CD14-positive monocyte (primary cell): ENCODE data around the gene NLK. TPM values are rescaled to one million over a fixed set of nuclear protein-coding genes. Genes with fewer than 3 reads are reported as not detected.

Source experiments
- DNase-seq, 3 donors: peaks; one replicate each; pipeline ENCODE4 v3.0.0-alpha.2; 2011 to 2022
- H2AFZ ChIP-seq: 2 replicates; pipeline ENCODE4 v1.6.0; 2012; ENCODE audit warnings: mild to moderate bottlenecking, low read depth, low read length, inconsistent platforms; ENCODE audit not compliant: insufficient read depth, poor library complexity, severe bottlenecking
- H3K27ac ChIP-seq, 2 donors: 1 replicate in 1 of 2; 2 replicates in 1 of 2; pipeline ENCODE4 v1.5.1; 2012 to 2013; ENCODE audit warnings: low read length in 2 of 2, control low read depth in 1 of 2, inconsistent platforms in 1 of 2, low read depth in 1 of 2, mild to moderate bottlenecking in 1 of 2
- H3K27me3 ChIP-seq, 2 donors: one replicate each; pipeline versions ENCODE4 v1.6.0 to v1.6.1; 2011 to 2013; ENCODE audit warnings: low read length in 2 of 2; ENCODE audit not compliant: control insufficient read depth in 2 of 2, insufficient read depth in 2 of 2
- H3K36me3 ChIP-seq, 2 donors: replicated peaks in 1 of 2; 1 replicate in 1 of 2; 2 replicates in 1 of 2; pipeline versions ENCODE4 v1.5.1 to v1.6.1; 2012 to 2013; ENCODE audit warnings: low read length in 2 of 2, control low read depth in 1 of 2, inconsistent platforms in 1 of 2, mild to moderate bottlenecking in 1 of 2; ENCODE audit not compliant: insufficient read depth in 2 of 2, control insufficient read depth in 1 of 2
- H3K4me1 ChIP-seq, 2 donors: 1 replicate in 1 of 2; 2 replicates in 1 of 2; pipeline versions ENCODE4 v1.5.1 to v1.6.1; 2012 to 2013; ENCODE audit warnings: low read length in 2 of 2, control low read depth in 1 of 2, inconsistent platforms in 1 of 2, mild to moderate bottlenecking in 1 of 2, moderate library complexity in 1 of 2; ENCODE audit not compliant: insufficient read depth in 2 of 2, control insufficient read depth in 1 of 2
- H3K4me2 ChIP-seq: replicated peaks from 2 replicates; pipeline ENCODE3; 2012; ENCODE audit warnings: low read length, moderate library complexity, mild to moderate bottlenecking; ENCODE audit not compliant: poor library complexity, severe bottlenecking; ENCODE audit errors: extremely low read depth
- H3K4me3 ChIP-seq, 3 experiments: fragments of 200-600 bp in 1 of 3; sonication (generic) in 1 of 3; replicated peaks in 1 of 3; 1 replicate in 2 of 3; 2 replicates in 1 of 3; pipeline ENCODE4 v1.5.1; 2011 to 2013; ENCODE audit warnings: low read length in 3 of 3, mild to moderate bottlenecking in 3 of 3, control low read depth in 2 of 3, low read depth in 2 of 3, inconsistent platforms in 1 of 3, moderate library complexity in 1 of 3
- H3K79me2 ChIP-seq: 2 replicates; pipeline ENCODE4 v1.6.0; 2012; ENCODE audit warnings: mild to moderate bottlenecking, control low read depth, inconsistent platforms, low read length, moderate library complexity; ENCODE audit not compliant: insufficient read depth
- H3K9ac ChIP-seq: 2 replicates; pipeline ENCODE4 v1.6.0; 2017; ENCODE audit warnings: low read length, mild to moderate bottlenecking; ENCODE audit not compliant: insufficient read depth, poor library complexity, severe bottlenecking
- H3K9me3 ChIP-seq, 2 donors: replicated peaks in 1 of 2; 1 replicate in 1 of 2; 2 replicates in 1 of 2; pipeline versions ENCODE4 v1.5.1 to v1.6.1; 2012 to 2013; ENCODE audit warnings: low read length in 2 of 2, control low read depth in 1 of 2; ENCODE audit not compliant: control insufficient read depth in 1 of 2, insufficient read depth in 1 of 2
- H4K20me1 ChIP-seq: 2 replicates; pipeline ENCODE4 v1.6.0; 2012; ENCODE audit warnings: mild to moderate bottlenecking, low read length, control low read depth, moderate library complexity; ENCODE audit not compliant: insufficient read depth
- H3K27ac Mint-ChIP-seq, 7 donors: one replicate each; pipeline ENCODE4 v1.8.0; 2020; ENCODE audit warnings: mild to moderate bottlenecking in 7 of 7, mixed read lengths in 7 of 7, moderate library complexity in 6 of 7, inconsistent platforms in 2 of 7
- H3K27me3 Mint-ChIP-seq, 3 donors: one replicate each; pipeline ENCODE4 v1.8.0; 2021 to 2022; ENCODE audit warnings: low read depth in 3 of 3, mild to moderate bottlenecking in 3 of 3, mixed read lengths in 3 of 3, moderate library complexity in 3 of 3, inconsistent platforms in 1 of 3
- H3K36me3 Mint-ChIP-seq, 2 donors: one replicate each; pipeline ENCODE4 v1.8.0; 2020; ENCODE audit warnings: mixed read lengths in 2 of 2, inconsistent platforms in 1 of 2, mild to moderate bottlenecking in 1 of 2
- H3K4me1 Mint-ChIP-seq: one replicate; pipeline ENCODE4 v1.8.0; 2020; ENCODE audit warnings: mild to moderate bottlenecking, mixed read lengths
- H3K4me3 Mint-ChIP-seq, 2 donors: one replicate each; pipeline ENCODE4 v1.8.0; 2020; ENCODE audit warnings: mild to moderate bottlenecking in 2 of 2, mixed read lengths in 2 of 2, moderate library complexity in 1 of 2
- H3K9me3 Mint-ChIP-seq, 7 donors: one replicate each; pipeline ENCODE4 v1.8.0; 2020 to 2022; ENCODE audit warnings: mixed read lengths in 7 of 7, mild to moderate bottlenecking in 6 of 7, moderate library complexity in 6 of 7, inconsistent platforms in 2 of 7
- CTCF ChIP-seq: fragments of 200-600 bp; IDR thresholded peaks from one replicate; pipeline ENCODE4 v1.8.0; 2022; ENCODE audit warnings: antibody characterized with exemption, mild to moderate bottlenecking
- WGBS: methylation state at CpG from one replicate; pipeline ENCODE4 v1.1.5; 2013; ENCODE audit warnings: missing lambda C conversion rate; ENCODE audit not compliant: insufficient coverage; 5-methylcytosine and 5-hydroxymethylcytosine counted together
- intact Hi-C, 2 donors: fragments of 100-400 bp; cut with micrococcal nuclease; formaldehyde crosslinking; loops; one replicate each; pipeline versions ENCODE4 v1.15.0 to v1.15.1; 2023
- polyA plus RNA-seq, 3 donors: library from polyadenylated mRNA; depleted of rRNA in 1 of 3; unstranded in 2 of 3; stranded (reverse) in 1 of 3; fragments of 300-500 nt in 2 of 3; fragments of >200 nt in 1 of 3; fragmentation: Illumina TruSeq in 2 of 3; gene quantifications; 1 replicate in 2 of 3; 2 replicates in 1 of 3; pipeline ENCODE4 v1.2.3, GENCODE V29; 2012 to 2021

NLK gene
- polyA plus RNA-seq, 3 donors = 1.7 to 6.5 (median 2.0) TPM

GRCh38 chr17:28225271-28225670 lies 182.8 kb downstream of the NLK start:
- Histone ChIP-seq H3K27me3 (peaks cover 12 to 38% of the 10 kb centered on the region in 2 donors), H3K4me2 (no peak overlapping the region), H3K4me3 (no peak overlapping the region), H3K9me3 (no peaks in the 10 kb centered on the region), H4K20me1 (no peaks in the 10 kb centered on the region), H3K79me2 (no peaks in the 10 kb centered on the region), H3K36me3 (no peaks in the 10 kb centered on the region), H2AFZ (no peak overlapping the region), H3K4me1 (peaks cover 13 to 14% of the 10 kb centered on the region in 2 donors), H3K9ac (no peak overlapping the region), H3K27ac (no peak overlapping the region)
- peaks cover 5 to 6% of the 10 kb centered on the region in 2 donors for H3K36me3 Mint-ChIP-seq
- H3K27me3 Mint-ChIP-seq = peaks cover 36 to 45% (median 36%) of the 10 kb centered on the region in 3 donors
- H3K4me1 Mint-ChIP-seq = peaks cover 13% of the 10 kb centered on the region
- DNase-seq = no peak
- H3K27ac Mint-ChIP-seq = no peak overlapping the region
- no peak for TF ChIP-seq CTCF
- intact Hi-C loops = no loop called here
- WGBS = 100% methylated on average over 1 of the region's 3 CpGs
- no peak overlapping the region for H3K4me3 Mint-ChIP-seq
- peaks cover 2 to 9% (median 4%) of the 10 kb centered on the region in 7 donors for H3K9me3 Mint-ChIP-seq

GRCh38 chr17:28225867-28226266 lies 183.4 kb downstream of the NLK start:
- peaks cover 13 to 14% of the 10 kb centered on the region in 2 donors for H3K4me1 ChIP-seq
- Mint-ChIP-seq H3K36me3 (peaks cover 5 to 6% of the 10 kb centered on the region in 2 donors), H3K27me3 (peaks cover 37 to 51% (median 40%) of the 10 kb centered on the region in 3 donors), H3K27ac (no peak overlapping the region), H3K4me1 (peaks cover 13% of the 10 kb centered on the region), H3K4me3 (no peak overlapping the region), H3K9me3 (peaks cover 2 to 9% (median 4%) of the 10 kb centered on the region in 7 donors)
- no peaks in the 10 kb centered on the region for H4K20me1 ChIP-seq
- no CpG with 5 or more reads among the region's 1 CpG for WGBS
- no peak overlapping the region for H3K4me2 ChIP-seq
- intact Hi-C loops = no loop called here
- no peak for DNase-seq
- no peak overlapping the region for H2AFZ ChIP-seq
- no peaks in the 10 kb centered on the region for H3K9me3 ChIP-seq
- no peaks in the 10 kb centered on the region for H3K79me2 ChIP-seq
- H3K9ac ChIP-seq = no peak overlapping the region
- H3K36me3 ChIP-seq = no peaks in the 10 kb centered on the region
- H3K4me3 ChIP-seq = no peak overlapping the region
- no peak for TF ChIP-seq CTCF
- H3K27me3 ChIP-seq = peaks cover 13 to 40% of the 10 kb centered on the region in 2 donors
- no peak overlapping the region for H3K27ac ChIP-seq
